ENCODE measurements around the gene RADIL.

RADIL gene

DNA sequence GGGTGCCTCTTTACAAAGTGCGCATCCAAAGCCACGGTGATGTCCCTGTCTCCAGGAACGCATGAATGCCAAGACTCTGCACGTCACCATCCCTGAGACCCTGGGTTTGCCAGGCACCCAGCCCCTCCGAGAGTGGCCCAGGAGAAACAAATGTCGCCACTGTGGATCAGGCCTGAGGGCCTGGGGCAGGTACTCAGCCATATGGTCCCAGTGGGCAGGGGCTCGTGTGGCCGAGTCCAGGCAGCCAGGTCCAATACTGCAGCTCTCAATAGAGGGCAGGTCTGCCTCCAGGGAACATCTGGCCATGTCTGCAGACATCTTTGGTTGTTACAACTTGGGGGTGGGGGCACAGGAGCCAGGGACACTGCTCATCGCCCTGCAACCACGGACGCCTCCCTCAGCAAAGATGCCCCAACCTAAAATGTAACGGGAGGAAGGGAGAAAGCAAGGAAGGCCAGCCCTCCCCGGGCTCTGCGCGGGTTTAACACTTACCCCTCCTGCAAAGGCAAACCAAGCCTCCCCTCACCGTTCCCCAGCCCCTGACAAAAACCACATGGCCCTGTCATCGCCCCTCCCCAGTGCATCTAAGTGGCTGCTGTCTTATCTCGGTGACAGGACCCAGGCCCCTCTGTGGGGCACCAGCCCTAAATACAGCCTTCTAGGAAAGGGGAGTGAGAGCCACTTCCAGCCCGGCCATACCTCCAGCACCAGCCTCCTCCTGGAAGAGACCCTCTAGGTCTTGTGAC lies 11.4 kb downstream of the RADIL start:
- TF ChIP-seq GATA3 (IDR thresholded peaks at IDR 0.05; ENCODE audit: low read depth, low read length) (no peak), GATA2 (IDR thresholded peaks at IDR 0.05; ENCODE audit: low read depth, low read length) (peak; percentile 96)

DNA sequence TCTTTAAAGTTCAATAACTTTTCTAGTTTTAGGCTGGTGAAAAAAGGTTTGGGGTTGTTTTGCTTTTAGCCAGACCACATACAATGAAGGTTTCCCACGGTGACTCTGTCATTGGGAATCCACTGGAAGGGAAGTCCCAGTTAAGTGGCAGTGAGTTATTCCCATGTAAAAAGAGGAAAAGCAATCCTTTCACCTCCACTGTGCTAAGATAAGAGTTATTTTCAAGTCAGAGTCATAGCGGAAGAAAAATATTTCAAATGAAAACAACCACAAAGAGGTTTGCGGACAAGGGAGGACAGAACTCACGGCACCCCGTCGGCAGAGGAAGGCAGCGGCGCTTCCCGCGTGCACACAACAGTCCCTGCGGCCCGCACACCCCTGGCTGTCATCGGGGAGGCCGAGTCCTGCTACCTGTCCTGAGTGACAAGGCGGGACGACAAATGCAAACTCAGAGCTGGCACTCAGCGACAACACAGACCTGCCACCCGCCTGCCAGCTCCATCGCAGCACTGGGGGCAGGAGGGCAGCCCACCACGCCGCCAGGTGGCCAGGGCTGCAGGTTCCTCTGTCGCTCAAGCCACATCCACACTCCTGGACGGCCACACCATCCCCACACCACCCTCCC lies 12.3 kb downstream of the RADIL start:
- no peak for TF ChIP-seq GATA3 (IDR thresholded peaks at IDR 0.05; ENCODE audit: low read depth, low read length)
- no peak for TF ChIP-seq GATA2 (IDR thresholded peaks at IDR 0.05; ENCODE audit: low read depth, low read length)

DNA sequence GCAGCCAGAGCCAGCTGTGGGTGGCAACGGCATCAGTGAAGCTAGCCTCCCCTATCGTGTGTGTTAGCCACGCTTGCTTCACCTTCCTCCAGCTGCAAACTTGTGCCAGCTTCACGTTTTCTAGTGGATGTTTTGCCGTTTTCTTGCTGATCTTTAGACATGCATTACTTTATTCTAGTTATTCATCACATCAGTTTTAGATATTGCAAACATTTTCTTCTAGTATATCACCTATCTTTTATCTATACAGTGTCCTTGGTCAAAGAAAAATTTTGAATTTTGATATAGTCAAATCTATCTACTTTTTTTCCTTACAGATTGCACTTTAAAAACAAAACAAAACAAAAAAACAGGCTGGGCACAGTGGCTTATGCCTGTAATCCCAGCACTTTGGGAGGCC lies 15.0 kb downstream of the RADIL start:
- TF ChIP-seq GATA2 (IDR thresholded peaks at IDR 0.05; ENCODE audit: low read depth, low read length) (no peak), GATA3 (IDR thresholded peaks at IDR 0.05; ENCODE audit: low read depth, low read length) (no peak)

DNA sequence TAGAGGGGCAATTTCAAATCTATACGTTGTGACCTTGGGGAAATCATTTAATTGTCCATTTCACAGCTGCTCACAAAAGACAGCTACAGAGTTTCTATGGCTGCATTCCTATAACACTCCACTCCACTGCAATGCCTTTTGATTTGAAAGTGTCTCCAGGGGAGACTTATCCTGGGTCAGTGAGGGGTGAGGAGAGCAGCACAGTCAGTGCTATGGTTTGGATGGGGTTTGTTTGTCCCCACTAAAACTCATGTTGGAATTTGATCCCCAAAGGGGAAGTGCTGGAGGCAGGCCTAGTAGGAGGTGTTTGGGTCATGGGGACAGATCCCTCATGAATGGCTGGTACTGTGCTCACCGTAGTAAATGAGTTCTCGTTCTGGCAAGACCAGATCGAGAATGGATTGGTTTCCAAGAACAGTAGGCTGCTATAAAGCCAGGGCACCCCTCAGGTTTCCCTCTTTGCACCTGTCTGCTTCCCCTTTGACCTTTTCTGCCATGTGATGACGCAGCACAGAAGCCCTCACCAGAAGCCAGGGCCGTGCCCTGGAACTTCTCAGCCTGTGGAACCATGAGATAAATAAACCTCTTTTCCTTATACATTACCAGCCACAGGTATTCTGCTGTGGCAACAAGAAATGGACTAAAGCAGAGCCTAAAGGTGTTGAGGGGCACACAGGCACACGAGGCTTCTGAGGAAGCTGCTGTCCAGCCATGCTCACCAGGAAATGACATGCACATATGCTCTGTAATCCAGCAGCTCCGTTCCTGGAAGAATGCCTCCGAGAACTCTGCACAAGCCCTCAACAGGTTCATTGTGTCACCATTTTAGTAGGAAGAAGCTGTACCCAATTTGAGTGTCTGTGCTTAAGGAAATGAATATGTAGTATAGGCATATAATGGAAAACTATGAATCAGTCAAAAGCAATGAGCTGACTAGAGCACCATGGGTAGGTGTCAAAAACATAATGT lies 16.7 kb downstream of the RADIL start:
- no peak for TF ChIP-seq GATA3 (IDR thresholded peaks at IDR 0.05; ENCODE audit: low read depth, low read length)
- TF ChIP-seq GATA2 (IDR thresholded peaks at IDR 0.05; ENCODE audit: low read depth, low read length), result no peak

DNA sequence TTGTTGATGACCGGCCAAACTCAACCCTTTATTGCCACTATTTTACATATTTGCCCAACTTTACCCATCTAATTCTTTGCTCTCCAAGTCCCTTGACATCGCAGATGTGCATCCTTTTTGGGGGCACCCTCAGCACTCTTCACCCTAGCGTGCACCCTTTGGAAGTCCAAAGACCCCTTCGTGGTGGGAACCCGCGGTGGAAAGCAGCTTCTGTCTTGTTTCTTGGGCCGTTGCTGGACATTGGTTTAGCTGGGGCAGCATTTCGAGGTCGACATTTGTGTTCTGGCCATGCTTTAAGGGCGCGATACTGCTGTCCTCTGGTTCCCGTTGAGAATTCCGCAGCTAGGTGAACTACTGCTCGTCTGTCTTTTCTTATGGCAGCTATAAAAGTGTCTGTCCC lies 21.4 kb downstream of the RADIL start:
- TF ChIP-seq GATA2 (IDR thresholded peaks at IDR 0.05; ENCODE audit: low read depth, low read length), result no peak
- no peak for TF ChIP-seq GATA3 (IDR thresholded peaks at IDR 0.05; ENCODE audit: low read depth, low read length)

DNA sequence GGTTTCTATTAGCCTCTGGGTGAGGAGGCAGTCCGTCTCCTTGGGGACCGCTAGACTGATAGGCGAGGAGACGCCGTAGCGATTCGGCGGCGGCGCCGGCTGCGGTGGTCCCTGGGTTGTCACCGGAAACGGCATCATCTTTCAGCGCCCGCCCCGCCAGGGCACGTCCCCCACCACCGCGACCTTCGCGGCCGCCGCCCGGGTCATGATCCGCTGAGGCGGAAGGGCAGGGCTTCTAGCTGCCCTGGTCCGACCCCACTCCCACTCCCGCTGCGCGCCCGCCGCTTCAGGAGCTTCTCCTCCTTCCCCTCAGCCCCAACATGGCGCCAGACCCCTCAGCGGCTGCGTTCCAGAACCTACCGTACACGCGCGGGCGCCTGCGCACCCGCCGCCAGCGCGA lies 21.8 kb downstream of the RADIL start, which contains the start of gene PAPOLB:
Gene PAPOLB (minus strand): TSS at position 358 of the 400 bp plus-strand sequence. CDS start 220 bp downstream, at position 138.
- TF ChIP-seq GATA3 (IDR thresholded peaks at IDR 0.05; ENCODE audit: low read depth, low read length) (no peak), GATA2 (IDR thresholded peaks at IDR 0.05; ENCODE audit: low read depth, low read length) (no peak)

DNA sequence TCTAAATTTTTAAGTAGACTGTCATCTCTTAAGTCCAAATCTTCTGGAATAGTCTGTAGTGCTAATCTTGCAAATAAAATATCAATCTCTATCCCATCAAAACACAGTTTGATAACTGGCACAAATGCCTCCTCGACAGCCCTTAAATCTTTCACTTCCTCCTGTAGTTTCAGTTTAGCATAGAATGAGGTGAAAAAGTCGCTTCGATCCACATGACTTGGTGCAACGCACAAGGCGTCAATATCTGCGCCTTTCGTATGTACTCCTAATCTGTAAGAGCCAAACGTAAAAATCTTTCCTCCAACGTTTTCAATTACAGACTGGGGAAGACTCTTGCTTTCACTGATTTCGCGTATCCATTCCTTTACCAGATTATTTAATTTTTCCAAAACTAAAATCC lies 22.3 kb downstream of the RADIL start:
- TF ChIP-seq GATA2 (IDR thresholded peaks at IDR 0.05; ENCODE audit: low read depth, low read length) (no peak), GATA3 (IDR thresholded peaks at IDR 0.05; ENCODE audit: low read depth, low read length) (no peak)

DNA sequence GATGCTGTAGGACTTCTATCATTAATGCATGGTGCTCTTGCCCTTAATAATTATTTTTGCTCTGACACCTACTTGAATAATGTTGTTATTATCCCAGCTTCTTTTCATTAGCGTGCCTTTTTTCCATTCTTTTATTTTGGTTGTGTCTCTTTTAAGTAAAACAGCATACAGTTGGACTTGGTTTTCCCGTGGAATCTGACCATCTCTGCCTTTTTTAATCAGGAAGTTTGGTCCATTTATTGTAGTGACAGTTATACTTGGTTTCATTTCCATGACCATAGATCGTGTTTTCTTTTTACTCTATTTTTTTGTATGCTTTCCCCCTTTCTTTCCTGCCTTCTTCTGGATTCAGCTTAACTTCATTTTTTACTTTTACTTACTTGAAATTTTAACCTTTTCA lies 26.3 kb downstream of the RADIL start:
- no peak for TF ChIP-seq GATA2 (IDR thresholded peaks at IDR 0.05; ENCODE audit: low read depth, low read length)
- TF ChIP-seq GATA3 (IDR thresholded peaks at IDR 0.05; ENCODE audit: low read depth, low read length), result no peak

DNA sequence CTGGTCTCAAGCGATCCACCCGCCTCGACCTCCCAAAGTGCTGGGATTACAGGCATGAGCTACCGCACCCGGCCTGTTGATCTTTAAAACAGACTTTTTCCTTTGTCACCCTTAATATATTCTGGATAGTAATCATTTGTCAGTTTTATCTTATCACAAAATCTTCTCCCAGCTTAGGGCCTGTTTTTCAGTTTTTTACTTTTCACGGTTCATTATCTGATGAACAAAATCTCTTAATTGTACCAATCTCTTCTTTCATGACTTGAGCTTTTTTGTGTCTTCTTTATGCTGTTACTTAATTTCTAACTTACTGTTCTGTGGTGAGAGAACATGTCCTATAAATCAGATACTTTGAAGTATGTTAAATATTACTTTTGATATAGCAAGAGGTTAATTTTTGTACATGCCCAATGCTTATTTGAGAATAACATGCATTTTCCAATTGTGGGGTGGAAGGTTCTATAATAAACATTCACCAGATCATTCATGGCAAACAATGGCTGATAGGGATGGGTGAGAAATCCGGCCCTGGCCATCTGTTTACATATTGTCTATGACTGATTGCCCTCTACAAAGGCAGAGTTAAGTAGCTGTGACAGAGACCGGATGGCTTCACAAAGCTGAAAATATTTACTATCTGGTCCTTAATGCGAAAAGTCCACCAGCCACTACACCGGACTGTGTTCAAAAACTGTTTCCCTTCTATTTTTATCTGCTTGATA lies 27.0 kb downstream of the RADIL start:
- peak; percentile 78 for TF ChIP-seq GATA2 (IDR thresholded peaks at IDR 0.05; ENCODE audit: low read depth, low read length)
- peak; percentile 97 for TF ChIP-seq GATA3 (IDR thresholded peaks at IDR 0.05; ENCODE audit: low read depth, low read length)

DNA sequence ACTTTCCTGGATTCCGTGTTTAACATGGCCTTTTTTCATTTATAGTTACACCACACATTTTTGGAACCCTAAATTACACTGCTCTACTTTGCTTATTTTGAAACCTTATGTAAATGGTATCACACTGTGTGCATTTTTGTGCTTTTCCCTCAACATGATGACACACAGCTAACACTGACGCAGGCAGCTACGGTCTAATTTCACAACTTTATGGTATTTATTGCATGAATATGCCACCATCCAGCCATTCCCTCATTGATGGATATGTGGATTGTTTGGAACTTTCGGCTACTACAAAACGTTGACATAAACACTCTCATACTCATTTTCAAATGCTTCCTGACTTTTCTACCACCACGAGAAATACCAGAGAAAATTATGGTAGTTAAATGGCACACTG lies 28.6 kb downstream of the RADIL start:
- TF ChIP-seq GATA2 (IDR thresholded peaks at IDR 0.05; ENCODE audit: low read depth, low read length), result no peak
- TF ChIP-seq GATA3 (IDR thresholded peaks at IDR 0.05; ENCODE audit: low read depth, low read length), result no peak

DNA sequence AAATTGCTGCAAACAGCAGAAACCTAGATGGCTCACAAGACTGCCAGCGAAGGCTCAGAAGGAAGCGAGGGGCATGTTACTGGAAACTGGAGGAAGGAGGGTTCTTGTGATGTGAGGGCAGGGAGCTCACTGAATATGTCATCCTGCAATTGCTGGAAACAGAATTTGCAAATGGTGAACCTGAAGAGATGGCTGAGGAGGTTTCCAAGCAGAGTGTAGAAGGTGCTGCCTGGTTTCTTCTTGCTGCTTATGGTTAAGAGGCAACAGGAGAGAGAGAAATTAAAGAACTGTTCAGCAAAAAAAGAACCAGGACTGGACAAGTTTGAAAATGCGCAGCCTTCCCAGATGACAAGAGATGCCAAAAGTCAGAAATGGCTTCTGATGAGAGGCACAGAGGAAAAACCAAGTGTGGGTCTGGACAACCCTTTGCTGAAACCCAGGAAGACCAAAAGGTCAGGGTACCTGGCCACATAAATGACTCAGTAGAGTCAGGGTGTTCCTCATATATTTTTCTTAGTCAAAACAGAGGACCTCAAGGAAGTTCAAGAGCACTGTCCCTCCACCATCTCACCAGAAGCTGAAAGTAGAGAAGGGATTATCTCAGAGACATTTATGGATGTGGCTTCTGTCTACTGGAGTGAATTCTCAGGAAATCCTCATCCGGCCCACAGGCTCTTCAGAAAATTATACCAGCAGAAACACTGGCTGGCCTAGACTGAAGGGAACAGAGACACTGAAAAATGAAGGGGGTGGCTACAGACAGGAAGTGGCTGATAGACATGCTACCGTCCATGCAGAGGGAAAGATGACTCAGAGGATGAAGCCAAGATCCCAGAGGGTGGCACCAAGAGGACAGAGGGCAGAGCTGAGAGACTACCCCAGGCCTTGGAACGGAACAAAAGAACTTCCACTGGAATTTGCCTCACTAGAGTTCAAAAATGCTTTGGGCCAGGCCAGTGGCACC lies 31.8 kb downstream of the RADIL start:
- TF ChIP-seq GATA2 (IDR thresholded peaks at IDR 0.05; ENCODE audit: low read depth, low read length) (no peak), GATA3 (IDR thresholded peaks at IDR 0.05; ENCODE audit: low read depth, low read length) (no peak)

DNA sequence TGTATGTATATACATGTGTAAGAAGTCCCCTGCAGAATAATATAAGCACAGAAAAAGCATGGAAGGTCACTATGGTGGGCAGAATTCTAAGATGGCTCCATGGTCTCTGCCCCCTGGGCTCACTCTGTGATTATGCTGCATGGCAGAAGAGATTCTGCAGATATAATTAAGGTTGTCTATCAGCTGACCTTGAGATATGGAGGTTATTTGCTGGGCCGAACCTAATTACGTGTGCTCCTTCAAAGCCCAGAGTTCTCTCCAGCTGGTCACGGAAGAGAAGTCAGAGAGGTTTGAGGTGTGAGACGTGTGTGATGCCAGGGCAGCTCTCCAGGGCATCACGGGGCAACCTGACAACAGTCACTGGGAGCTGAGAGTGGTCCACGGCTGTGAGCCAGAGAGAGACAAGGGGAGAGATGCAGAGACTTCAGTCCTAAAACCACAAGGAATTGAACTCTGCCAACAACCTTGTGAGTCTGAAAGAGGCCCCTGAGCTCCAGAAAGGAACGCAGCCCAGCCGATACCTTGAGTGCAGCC lies 33.2 kb downstream of the RADIL start:
- TF ChIP-seq GATA3 (IDR thresholded peaks at IDR 0.05; ENCODE audit: low read depth, low read length) (no peak; the same call in 1 of the 2 replicates), GATA2 (IDR thresholded peaks at IDR 0.05; ENCODE audit: low read depth, low read length) (peak; percentile 87)

Data from SH-SY5Y (cell line).